Gastrocnemius medialis (tissue), 4 donors: Measurements from ENCODE around the gene INPP5E.

Source experiments
- POLR2A ChIP-seq, 2 donors: fragments of 450-650 bp; IDR thresholded peaks; one replicate each; pipeline ENCODE4 v1.6.1; 2017; ENCODE audit warnings: antibody characterized with exemption in 2 of 2, mild to moderate bottlenecking in 2 of 2, moderate library complexity in 2 of 2
- TF ChIP-seq, protein P1 (sequence below), 5 experiments: fragments of 450-650 bp in 3 of 5; fragments of 200-600 bp in 2 of 5; sonication (generic) in 2 of 5; IDR thresholded peaks in 4 of 5; conservative IDR thresholded peaks in 1 of 5; 1 replicate in 4 of 5; 2 replicates in 1 of 5; pipeline ENCODE4 v1.5.1; 2016 to 2019; ENCODE audit warnings: antibody characterized with exemption in 5 of 5, mild to moderate bottlenecking in 3 of 5, moderate library complexity in 3 of 5

GRCh38 chr9:136412962-136413361 lies 26.7 kb downstream of the INPP5E start:
- TF ChIP-seq, protein P1, sequence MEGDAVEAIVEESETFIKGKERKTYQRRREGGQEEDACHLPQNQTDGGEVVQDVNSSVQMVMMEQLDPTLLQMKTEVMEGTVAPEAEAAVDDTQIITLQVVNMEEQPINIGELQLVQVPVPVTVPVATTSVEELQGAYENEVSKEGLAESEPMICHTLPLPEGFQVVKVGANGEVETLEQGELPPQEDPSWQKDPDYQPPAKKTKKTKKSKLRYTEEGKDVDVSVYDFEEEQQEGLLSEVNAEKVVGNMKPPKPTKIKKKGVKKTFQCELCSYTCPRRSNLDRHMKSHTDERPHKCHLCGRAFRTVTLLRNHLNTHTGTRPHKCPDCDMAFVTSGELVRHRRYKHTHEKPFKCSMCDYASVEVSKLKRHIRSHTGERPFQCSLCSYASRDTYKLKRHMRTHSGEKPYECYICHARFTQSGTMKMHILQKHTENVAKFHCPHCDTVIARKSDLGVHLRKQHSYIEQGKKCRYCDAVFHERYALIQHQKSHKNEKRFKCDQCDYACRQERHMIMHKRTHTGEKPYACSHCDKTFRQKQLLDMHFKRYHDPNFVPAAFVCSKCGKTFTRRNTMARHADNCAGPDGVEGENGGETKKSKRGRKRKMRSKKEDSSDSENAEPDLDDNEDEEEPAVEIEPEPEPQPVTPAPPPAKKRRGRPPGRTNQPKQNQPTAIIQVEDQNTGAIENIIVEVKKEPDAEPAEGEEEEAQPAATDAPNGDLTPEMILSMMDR (IDR thresholded peaks at IDR 0.05 in 4 of 5, conservative IDR thresholded peaks at IDR 0.05 in 1 of 5): no peak
- no peak for TF ChIP-seq POLR2A (IDR thresholded peaks at IDR 0.05)
